GM19025 (cell line): Measurements from ENCODE around the gene CNOT11.
"Not testable (repeated sequence)": the region's sequence is repeated elsewhere in the genome, so short reads cannot be mapped to it uniquely, and the experiment has no call there.

Experiments
- ATAC-seq: cut with Tn5 transposase; IDR thresholded peaks from one replicate; pipeline ENCODE4 v1.9.1; 2021; ENCODE audit warnings: mild to moderate bottlenecking, low read depth, moderate library complexity; ENCODE audit not compliant: unreplicated experiment

CNOT11 gene

DNA sequence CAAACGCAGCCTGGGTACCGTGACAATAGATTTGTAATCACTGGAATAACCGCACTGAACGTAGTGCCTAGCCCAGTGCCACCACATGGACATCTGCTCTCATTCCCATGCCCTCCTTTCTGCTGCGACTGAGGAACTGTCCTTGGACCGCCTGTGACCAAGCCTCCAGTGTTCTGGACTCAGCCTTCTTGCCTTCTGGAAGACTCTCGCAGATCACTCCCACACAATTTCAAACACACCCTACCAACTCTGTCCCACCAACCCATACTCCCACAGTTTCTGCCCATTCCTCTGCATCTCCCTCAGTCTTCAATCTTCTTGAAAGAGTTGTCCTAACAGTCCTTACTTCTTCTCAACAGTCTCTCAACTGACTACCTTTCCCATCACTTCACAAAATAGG is 53.7 kb downstream of the CNOT11 start:
- ATAC-seq: peak; percentile 2

DNA sequence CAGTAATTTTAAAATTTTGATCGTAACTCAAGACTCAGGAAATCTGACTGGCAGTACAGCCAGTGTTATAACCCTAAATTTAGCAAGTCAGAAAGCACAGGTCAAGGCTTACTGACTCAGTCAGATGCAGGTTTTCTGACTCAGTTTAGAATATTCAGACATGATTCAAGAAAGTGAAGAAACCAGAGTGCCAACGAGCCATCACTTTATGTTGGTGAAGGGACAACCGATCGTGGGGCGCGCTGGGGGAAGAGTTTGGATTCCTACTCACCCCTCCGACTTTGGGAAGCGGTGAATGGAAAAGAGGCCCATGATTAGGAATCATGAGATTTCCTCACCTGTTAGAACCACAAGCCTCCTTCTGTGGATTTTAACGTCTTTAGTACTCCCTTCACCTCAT is 54.8 kb downstream of the CNOT11 start:
- ATAC-seq: no peak

DNA sequence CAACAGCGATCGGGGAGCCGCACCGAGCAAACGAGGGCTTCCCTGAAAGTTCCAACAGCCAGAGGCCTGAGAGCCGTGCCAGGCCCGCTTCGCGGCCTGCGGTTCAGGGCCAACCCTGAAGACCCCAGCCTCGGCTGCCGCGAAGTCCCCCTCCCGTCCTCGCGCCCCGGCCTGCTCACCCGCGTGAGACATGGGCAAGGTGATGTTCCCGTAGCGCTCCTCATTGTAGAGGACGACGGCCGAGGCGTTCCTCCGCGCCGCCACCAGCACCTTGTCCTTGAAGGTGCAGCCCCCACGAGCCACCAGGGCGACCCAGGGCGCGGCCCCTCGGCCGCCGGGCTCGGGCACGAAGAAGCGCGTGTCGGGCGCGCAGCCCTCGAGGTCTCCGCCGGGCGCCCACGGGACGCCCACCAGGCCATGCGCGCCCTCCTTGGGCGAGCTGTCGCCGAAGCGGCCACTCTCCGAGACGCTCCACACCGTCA is 55.3 kb downstream of the CNOT11 start:
- no peak for ATAC-seq

DNA sequence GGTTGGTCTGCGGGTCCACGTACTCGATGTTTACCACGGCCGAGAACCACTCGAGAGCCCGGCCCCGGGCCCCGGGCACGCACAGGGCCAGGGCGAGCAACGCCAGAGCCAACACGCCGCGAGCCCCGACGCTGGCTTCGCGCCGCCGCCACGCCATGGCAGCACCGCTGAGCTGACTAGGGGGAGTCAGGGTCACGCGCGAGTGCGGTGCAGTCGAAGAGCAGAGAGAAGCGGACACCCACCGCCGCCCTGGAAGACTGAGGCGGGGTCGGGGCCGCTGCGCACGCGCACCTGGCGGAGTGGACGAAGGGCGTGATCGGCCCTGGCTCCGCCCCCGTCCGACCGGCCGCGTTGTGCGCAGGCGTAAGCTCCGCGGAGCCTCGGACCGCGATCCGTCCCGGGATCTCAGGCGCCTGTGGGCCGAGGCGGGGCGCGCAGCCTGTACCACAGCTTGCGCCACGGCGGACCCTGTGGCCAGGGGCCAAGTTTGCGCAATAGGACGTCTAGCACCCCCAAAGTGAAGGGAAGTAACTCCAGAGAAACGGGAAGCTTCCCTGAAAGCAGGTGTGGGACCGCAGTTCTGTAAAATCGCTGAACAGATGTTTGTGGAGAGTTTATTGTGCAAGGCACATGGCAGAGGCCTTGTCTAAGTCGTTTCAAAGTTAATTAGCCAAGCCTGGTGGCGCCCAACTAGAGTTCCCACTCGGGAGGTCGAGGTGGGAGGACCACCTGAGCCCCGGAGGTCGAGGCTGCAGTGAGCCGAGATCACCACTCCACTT is 55.9 kb downstream of the CNOT11 start, which contains the start of gene RNF149:
RNF149 (minus strand) TSS at position 270 of the 779 bp plus-strand sequence; CDS start at position 157, 113 bp downstream.
- peak; percentile 63 for ATAC-seq

DNA sequence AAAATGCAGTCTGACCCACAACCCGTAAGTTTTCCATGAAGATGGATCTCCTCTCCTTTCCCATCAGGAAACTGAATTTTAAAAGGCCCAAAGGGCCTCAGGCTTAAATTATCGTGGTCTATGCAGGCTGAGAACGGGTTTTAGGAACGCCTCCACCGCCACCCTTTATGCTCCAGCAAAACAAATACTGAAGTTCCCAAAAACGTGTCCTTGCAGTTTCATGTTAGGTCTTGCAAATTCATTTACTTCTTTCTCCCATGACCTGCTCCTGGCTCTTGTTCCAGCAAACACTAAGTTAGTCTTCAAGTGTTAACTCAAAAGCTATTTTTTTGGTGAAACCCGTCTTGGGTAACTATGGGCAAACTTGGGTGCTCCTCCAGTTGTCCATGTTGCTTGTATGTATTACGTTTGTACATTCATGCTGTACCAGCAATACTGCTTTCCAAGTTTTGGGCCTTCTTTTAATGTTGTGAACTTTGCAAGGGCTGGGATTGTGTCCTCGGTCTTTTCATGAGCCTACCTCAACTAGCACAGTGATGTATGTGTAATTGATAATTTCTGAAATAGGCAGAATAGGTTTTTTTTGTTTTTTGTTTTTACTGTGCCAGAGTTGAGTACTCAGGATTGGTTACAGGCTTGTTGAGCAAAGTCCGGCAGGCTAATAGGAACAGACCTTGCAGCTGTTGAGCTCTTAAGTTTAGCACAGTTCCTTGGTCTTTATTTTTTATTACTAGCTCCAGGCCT is 57.6 kb downstream of the CNOT11 start:
- no peak for ATAC-seq

DNA sequence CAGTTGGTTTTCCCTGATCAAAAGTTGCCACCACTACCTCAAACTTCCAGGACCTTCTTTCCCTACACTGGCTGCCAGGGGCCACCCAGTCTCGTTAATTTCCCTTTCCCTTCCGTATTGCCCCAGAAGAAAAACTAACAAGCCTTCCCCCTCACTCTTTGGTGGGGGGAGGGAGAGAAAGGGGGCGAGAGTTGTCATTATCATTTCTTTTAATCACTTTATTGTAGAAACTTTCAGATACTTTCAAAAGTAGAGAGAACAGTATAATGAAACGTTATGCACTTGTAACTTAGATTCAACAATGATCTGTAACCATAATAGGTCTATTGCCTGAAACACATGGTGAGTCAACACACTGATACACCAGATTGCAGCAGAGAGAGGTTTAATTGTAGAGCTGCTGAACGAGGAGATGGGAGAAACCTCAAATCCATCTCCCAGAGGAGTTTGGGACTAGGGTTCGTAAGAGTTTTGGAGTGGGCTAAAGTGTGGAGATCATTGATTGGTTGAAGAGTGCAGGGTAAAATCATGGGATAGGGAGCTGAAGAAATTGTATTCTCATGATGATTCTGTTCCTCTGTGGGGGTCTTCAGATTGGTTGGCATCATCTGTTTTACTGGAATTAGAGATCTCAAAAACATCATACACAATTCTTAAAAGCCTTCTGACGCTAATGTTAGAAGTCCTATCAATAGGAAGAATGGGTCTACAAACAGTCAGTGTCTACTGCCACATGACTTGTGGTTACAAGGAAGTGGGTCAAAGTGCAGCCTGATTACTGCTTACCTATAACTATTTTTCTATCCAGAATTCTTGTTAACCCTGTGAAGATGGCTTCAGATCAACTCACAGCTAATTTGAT is 58.4 kb downstream of the CNOT11 start:
- ATAC-seq: no peak

DNA sequence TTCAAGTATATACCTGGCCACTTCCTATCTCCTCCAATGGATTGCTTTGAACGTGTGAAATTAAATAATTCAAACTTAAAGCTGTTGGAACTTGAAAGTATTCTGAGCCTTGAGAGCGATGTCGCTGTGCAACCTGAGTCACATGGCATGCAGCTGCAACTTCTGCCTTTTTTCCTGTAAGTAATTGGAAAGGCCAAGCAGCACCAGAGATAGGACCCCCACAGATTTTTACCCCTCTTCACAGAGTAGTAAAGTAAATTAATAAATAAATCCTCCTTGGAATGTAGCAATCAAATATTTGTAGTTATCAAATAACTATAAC is 59.0 kb downstream of the CNOT11 start:
- ATAC-seq: no peak

DNA sequence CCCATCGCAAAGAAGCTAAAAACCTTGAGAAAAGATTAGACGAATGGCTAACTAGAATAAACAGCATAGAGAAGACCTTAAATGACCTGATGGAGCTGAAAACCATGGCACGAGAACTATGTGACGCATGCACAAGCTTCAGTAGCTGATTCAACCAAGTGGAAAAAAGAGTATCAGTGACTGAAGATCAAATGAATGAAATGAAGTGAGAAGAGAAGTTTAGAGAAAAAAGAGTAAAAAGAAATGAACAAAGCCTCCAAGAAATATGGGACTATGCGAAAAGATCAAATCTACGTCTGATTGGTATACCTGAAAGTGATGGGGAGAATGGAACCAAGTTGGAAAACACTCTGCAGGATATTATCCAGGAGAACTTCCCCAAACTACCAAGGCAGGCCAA is 63.9 kb downstream of the CNOT11 start:
- not testable (repeated sequence) for ATAC-seq
